SK-N-MC (cell line): Measurements from ENCODE around the gene TMEM236.

Experiments used
- EZH2 ChIP-seq: fragments of 200-600 bp; sonication (generic); IDR thresholded peaks from one replicate; pipeline ENCODE4 v1.6.1; 2017; ENCODE audit warnings: antibody characterized with exemption
- POLR2AphosphoS5 ChIP-seq: IDR thresholded peaks from 2 replicates; pipeline ENCODE4 v1.6.1; 2012; ENCODE audit warnings: mild to moderate bottlenecking, low read depth, low read length, borderline replicate concordance

DNA sequence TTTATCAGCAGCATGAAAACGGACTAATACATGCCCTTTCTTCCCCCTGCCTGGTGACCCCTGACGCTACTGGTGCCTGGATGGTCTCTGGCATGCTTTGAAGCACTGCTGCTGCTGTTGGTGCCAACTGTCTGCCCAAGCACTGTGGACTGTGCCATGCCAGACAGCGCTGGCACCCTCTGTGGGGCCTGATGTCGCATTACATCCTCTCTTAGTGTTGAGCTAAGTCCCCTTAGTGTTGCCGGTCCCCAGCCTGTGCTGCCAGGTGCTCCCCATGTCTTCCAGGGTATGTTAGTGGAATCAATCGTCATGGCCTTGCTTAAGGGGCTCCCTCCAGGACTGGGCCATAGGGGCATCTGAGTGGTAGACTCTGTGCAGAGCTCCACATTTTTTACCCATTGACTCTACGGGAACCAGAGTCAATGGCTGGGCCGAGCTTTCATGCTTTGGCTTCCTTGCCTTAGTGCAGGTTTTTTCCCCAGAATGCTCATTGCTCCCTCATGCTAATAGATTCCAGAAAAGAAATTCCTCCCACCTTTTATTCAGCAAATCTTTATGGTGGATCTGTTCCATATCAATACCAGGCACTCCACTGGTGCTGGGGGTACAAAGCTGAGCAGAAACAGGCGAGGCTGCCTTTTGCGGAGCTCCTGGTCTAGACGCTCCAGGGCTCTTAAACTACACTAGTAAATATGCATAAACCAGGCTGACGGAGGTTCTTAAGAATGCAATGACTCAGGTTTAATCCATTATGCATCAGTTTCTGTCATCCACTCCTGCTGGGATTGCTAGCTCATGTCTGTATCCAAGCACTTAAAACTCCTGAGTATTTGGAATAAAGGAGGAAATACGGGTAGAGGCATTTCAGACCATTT is 35.3 kb downstream of the TMEM236 start:
- TF ChIP-seq POLR2AphosphoS5 (no peak), EZH2 (no peak)
